Activated CD4-positive, alpha-beta T cell treated with anti-CD3 and anti-CD28 coated beads for 48 hours (primary cell): Measurements from ENCODE around the gene NELFB.
"Not testable (repeated sequence)": the region's sequence is repeated elsewhere in the genome, so short reads cannot be mapped to it uniquely, and the experiment has no call there.

Experiments used
- DNase-seq: peaks from one replicate; pipeline ENCODE4 v3.0.0-alpha.2; 2020

Gene NELFB

DNA sequence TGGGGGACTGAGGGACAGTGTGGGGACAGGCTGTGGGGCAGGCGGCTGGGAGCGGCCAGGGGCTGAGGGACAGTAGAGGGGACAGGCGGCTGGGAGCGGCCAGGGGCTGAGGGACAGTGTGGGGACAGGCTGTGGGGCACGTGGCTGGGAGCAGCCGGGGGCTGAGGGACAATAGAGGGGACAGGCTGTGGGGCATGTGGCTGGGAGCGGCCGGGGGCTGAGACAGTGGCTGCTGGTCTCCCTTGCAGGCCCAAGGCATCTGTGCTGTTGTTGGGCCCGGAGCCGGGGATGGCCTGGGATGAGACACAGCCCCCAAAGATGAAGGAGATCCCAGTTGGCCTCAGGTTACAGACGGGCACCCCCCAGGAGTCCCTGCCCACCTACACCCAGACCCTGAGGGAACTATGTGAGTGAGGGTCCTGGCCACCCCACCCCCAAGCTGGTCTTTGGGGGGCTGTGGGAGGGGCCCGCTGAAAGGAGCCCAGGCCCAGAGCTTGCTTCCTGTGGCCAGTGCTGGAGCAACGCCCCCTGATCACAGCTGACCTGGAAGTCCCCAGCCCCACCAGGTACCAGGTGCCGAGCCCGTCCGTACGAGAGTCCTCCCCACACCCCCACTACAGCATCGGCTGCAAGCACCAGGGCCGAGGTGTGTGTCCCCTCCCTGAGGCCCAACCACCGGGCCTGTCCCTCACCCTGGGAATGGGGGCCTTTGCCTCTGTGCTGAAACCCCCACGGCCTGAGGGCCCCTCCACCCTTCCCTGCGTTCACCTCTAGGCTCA is 3.4 kb upstream of the NELFB start:
- no peak for DNase-seq

- DNase-seq, result no peak
These were observed 2.3 kb upstream of the NELFB start for GRCh38 chr9:137252555-137253506.

GRCh38 chr9:137253717-137254623 is 1.2 kb upstream of the NELFB start:
- DNase-seq, result no peak

- peak; percentile 50 for DNase-seq
These were observed 454 bp downstream of the NELFB start for GRCh38 chr9:137255448-137256114.

- no peak for DNase-seq
These were observed 1.2 kb downstream of the NELFB start for GRCh38 chr9:137256362-137256761.

DNA sequence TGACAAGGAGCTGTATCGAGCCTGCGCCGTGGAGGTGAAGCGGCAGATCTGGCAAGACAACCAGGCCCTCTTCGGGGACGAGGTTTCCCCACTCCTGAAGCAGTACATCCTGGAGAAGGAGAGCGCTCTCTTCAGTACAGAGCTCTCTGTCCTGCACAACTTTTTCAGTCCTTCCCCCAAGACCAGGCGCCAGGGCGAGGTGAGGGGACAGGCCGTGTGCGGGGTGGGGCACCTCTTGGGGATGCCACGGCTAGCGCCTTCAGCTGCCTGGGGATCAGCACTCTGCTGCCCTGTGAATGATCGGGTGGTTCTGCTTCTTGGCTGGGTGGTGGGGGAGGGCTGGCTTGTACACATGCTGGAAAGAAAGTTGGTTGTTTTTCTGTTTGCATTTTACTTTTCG is 1.7 kb downstream of the NELFB start:
- no peak for DNase-seq

GRCh38 chr9:137262173-137262908 is 7.2 kb downstream of the NELFB start:
- DNase-seq, result not testable (repeated sequence)

DNA sequence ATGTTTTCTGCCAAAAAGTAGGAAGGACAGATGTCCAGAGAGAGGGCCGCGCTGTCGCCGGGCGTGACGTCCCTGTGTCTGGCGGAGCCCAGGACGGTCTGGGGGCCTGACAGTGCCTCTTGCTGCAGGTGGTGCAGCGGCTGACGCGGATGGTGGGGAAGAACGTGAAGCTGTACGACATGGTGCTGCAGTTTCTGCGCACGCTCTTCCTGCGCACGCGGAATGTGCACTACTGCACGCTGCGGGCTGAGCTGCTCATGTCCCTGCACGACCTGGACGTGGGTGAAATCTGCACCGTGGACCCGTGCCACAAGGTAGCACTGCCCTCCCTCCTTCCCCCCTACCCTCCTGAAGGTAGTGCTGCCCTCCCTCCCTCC is 7.8 kb downstream of the NELFB start:
- DNase-seq, result no peak

DNA sequence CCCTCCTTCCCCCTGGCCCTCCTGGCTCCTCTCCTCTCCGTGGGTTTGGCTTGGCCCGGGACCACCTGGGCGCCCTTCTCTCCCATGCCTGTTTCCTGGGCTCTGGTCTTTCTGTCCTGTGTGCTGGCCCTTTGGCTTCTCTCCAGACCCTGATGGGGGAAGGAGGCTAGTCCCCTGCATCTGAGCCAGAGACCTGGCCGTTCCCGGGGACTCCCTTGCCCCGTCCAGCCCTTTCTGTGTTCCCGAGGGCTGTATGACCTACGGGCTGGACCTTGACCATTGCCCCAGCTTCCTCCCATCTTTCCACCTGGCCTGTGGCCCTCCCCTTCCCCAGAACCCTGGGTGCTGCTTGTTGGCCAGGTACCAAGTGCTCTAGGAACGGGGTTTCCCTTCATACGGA is 8.4 kb downstream of the NELFB start:
- no peak for DNase-seq

DNA sequence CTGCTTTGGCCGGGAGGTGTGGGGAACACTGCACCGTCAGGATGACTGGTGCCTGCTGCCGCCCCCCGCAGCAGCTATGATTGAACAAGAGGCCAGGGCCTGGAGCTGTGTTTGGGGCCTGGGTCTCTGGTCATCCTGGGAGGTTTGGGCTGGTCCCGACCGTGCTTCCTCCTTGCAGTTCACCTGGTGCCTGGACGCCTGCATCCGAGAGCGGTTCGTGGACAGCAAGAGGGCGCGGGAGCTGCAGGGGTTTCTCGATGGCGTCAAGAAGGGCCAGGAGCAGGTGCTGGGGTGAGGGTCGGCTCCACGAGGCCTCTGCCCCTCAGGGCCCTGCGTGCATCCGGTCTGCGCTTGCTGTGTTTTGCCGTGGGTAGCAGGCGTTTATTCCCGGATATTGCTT is 8.9 kb downstream of the NELFB start:
- no peak for DNase-seq

- DNase-seq, result no peak
These were observed 10.5 kb downstream of the NELFB start for GRCh38 chr9:137265496-137266161.

GRCh38 chr9:137266162-137266527 is 11.0 kb downstream of the NELFB start:
- DNase-seq, result no peak

- no peak for DNase-seq
These were observed 11.7 kb downstream of the NELFB start for GRCh38 chr9:137266585-137267453.

DNA sequence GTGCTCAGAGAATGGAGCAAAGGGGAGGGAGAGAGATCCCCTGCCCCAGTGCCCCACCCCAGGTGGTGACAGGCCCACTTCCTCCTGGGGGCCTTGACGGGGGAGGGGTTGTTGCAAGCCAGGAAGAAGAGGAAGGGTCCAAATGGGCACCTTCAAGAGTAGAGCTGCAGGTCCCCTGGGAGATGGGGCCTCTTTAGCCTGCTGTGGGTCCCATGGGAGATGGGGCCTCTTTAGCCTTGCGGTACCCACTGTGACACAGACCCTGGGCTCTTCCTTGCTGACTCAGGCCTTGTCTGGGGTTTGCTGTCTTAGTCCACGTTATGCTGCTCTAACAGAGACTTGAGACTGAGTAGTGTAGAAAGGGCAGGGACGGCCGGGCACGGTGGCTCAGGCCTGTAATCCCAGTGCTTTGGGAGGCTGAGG is 12.8 kb downstream of the NELFB start:
- no peak for DNase-seq

GRCh38 chr9:137268538-137269201 is 13.5 kb downstream of the NELFB start:
- no peak for DNase-seq

DNA sequence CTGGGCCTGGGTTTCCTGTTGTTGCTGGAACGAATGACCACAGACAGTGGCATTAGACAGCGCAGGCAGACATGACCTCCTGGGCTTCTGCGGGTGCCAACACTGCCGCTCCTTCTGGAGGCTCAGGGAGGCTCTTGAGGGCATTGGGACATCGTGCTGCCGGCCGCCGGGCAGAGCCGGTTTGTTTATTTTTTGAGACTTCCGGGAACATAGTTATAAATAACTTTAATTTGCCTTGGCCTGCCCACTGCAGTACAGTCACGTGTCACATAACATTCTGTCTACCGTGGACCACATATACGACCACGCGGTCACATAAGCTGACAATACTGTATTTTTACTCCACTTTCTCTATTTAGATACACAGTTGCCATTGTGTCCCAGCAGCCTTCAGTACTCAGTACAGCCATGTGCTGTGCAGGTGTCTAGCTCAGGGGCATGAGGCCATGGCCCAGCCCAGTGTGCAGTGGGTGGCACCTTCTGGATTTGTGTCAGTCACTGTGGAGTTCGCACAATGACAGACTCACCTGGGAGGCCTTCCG is 14.2 kb downstream of the NELFB start:
- no peak for DNase-seq

- peak; percentile 36 for DNase-seq
These were observed 16.0 kb downstream of the NELFB start for GRCh38 chr9:137270929-137271695.

GRCh38 chr9:137271696-137272076 is 16.6 kb downstream of the NELFB start:
- DNase-seq, result no peak
